SK-N-SH treated with all-trans-retinoic acid at 6 μM for 48 hours (cell line): ENCODE results near the gene SOWAHC.

Experiments
- ATAC-seq: fragments of 200-7000 bp; cut with Tn5 transposase; 3 replicates; pipeline ENCODE4 v1.9.1; 2020; ENCODE audit warnings: mild to moderate bottlenecking, moderate library complexity
- ARNTL ChIP-seq: fragments of 450-650 bp; formaldehyde crosslinking; IDR thresholded peaks from 2 replicates; pipeline ENCODE4 v1.5.0; 2020; ENCODE audit warnings: low read depth, mild to moderate bottlenecking, moderate library complexity, borderline replicate concordance
- BACH2 ChIP-seq: fragments of 250-450 bp; sonication (Bioruptor Pico); IDR thresholded peaks from 2 replicates; pipeline ENCODE4 v1.9.0; 2021; ENCODE audit warnings: mild to moderate bottlenecking, borderline replicate concordance
- CSDC2 ChIP-seq: fragments of 250-450 bp; sonication (Bioruptor Pico); IDR thresholded peaks from 2 replicates; pipeline ENCODE4 v1.5.0; 2020; ENCODE audit warnings: mild to moderate bottlenecking, moderate library complexity
- CSRNP3 ChIP-seq: fragments of 250-450 bp; sonication (Bioruptor Pico); IDR thresholded peaks from 2 replicates; pipeline ENCODE4 v1.5.1; 2021; ENCODE audit warnings: mild to moderate bottlenecking, moderate library complexity
- ESRRG ChIP-seq: fragments of 250-450 bp; sonication (Bioruptor Pico); IDR thresholded peaks from 2 replicates; pipeline ENCODE4 v1.6.1; 2021; ENCODE audit warnings: mild to moderate bottlenecking
- GLIS3 ChIP-seq: fragments of 250-450 bp; sonication (Bioruptor Pico); IDR thresholded peaks from 2 replicates; pipeline ENCODE4 v1.5.0; 2020; ENCODE audit warnings: mild to moderate bottlenecking, moderate library complexity
- ISL1 ChIP-seq: fragments of 250-450 bp; sonication (Bioruptor Pico); IDR thresholded peaks from 2 replicates; pipeline ENCODE4 v2.1.2; 2022; ENCODE audit warnings: mild to moderate bottlenecking, moderate library complexity
- OSR1 ChIP-seq: fragments of 250-450 bp; sonication (Bioruptor Pico); IDR thresholded peaks from 2 replicates; pipeline ENCODE4 v1.8.0; 2022; ENCODE audit warnings: moderate library complexity, mild to moderate bottlenecking, inconsistent platforms
- PPARA ChIP-seq: fragments of 250-450 bp; sonication (Bioruptor Pico); IDR thresholded peaks from 2 replicates; pipeline ENCODE4 v1.5.0; 2020; ENCODE audit warnings: mild to moderate bottlenecking, borderline replicate concordance
- RARB ChIP-seq: fragments of 250-450 bp; sonication (Bioruptor Pico); IDR thresholded peaks from 2 replicates; pipeline ENCODE4 v1.8.0; 2021; ENCODE audit warnings: mild to moderate bottlenecking, moderate library complexity
- SNAI2 ChIP-seq: fragments of 250-450 bp; sonication (Bioruptor Pico); IDR thresholded peaks from 2 replicates; pipeline ENCODE4 v1.5.0; 2020; ENCODE audit warnings: mild to moderate bottlenecking, moderate library complexity
- TCF4 ChIP-seq: fragments of 250-450 bp; sonication (Bioruptor Pico); IDR thresholded peaks from 2 replicates; pipeline ENCODE4 v1.8.0; 2021; ENCODE audit warnings: mild to moderate bottlenecking, moderate library complexity, borderline replicate concordance
- TOX ChIP-seq: fragments of 250-450 bp; sonication (Bioruptor Pico); IDR thresholded peaks from 2 replicates; pipeline ENCODE4 v1.8.0; 2021; ENCODE audit warnings: mild to moderate bottlenecking, moderate library complexity, borderline replicate concordance
- ZC3H10 ChIP-seq: fragments of 250-450 bp; sonication (Bioruptor Pico); IDR thresholded peaks from 2 replicates; pipeline ENCODE4 v1.5.1; 2021; ENCODE audit warnings: mild to moderate bottlenecking, moderate library complexity
- ZFP3 ChIP-seq: fragments of 250-450 bp; sonication (Bioruptor Pico); IDR thresholded peaks from 2 replicates; pipeline ENCODE4 v1.5.0; 2020; ENCODE audit warnings: mild to moderate bottlenecking, moderate library complexity
- ZFP30 ChIP-seq: fragments of 450-650 bp; formaldehyde crosslinking; IDR thresholded peaks from 2 replicates; pipeline ENCODE4 v1.5.0; 2022; ENCODE audit warnings: mild to moderate bottlenecking, moderate library complexity
- ZNF70 ChIP-seq: fragments of 450-650 bp; formaldehyde crosslinking; IDR thresholded peaks from 2 replicates; pipeline ENCODE4 v1.5.0; 2020; ENCODE audit warnings: mild to moderate bottlenecking, moderate library complexity
- TF ChIP-seq, protein P1 (sequence below): fragments of 250-450 bp; sonication (Bioruptor Pico); IDR thresholded peaks from 2 replicates; pipeline ENCODE4 v1.8.0; 2021; ENCODE audit warnings: low read depth, mild to moderate bottlenecking, moderate library complexity, borderline replicate concordance
- TF ChIP-seq, protein P2 (sequence below): fragments of 250-450 bp; sonication (Bioruptor Pico); IDR thresholded peaks from 2 replicates; pipeline ENCODE4 v1.5.1; 2020; ENCODE audit warnings: low read depth, mild to moderate bottlenecking, moderate library complexity
- TF ChIP-seq, protein P3 (sequence below): fragments of 250-450 bp; sonication (Bioruptor Pico); IDR thresholded peaks from 2 replicates; pipeline ENCODE4 v1.5.0; 2020; ENCODE audit warnings: mild to moderate bottlenecking, moderate library complexity

SOWAHC gene

DNA sequence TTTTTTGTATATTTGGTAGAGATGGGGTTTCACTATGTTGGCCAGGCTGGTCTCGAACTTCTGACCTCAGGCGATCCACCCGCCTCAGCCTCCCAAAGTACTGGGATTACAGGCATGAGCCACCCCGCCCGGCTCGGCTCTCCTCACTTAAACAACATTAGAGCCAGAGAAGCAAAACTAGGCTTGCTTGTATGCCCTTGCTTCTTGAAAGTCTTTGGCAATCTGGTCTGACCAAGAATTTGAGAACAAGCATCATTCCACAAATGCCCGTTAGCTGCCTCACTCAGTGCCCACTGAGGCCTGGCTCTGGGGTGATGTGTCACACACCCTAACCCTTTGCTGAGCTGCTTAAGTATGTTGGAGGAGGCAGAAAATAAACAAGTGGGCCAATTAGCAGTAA, 33.5 kb downstream of the SOWAHC start (continued):
- TF ChIP-seq CSRNP3 (CRISPR knock-in tag), result no peak
- no peak for TF ChIP-seq SNAI2 (CRISPR knock-in tag)
- no peak for TF ChIP-seq OSR1 (CRISPR knock-in tag)
- TF ChIP-seq GLIS3 (CRISPR knock-in tag), result no peak
- no peak for TF ChIP-seq CSDC2 (CRISPR knock-in tag)
- no peak for TF ChIP-seq PPARA (CRISPR knock-in tag)

DNA sequence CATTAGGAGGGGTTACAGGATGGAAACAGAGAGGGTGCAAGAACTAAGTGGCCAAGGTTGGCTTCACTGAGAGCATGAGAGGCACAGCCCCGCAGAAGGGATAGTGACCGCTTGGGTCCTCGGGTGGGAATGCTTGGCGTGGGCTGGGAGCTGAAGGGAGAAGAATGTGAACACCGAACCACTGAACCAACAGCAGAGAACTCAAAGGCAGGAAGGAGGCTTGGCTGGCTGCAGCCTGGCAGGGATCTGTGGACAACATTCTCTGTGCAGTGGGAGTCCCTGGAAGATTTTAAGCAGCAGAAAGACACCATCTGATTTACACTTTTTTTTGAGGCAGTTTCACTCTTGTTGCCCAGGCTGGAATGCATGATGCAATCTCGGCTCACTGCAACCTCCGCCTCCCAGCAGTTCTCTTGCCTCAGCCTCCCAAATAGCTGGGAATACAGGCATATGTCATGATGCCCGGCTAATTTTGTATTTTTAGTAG, 33.9 kb downstream of the SOWAHC start:
- no peak for TF ChIP-seq SNAI2 (CRISPR knock-in tag)
- TF ChIP-seq ZC3H10 (CRISPR knock-in tag), result no peak
- TF ChIP-seq ZFP30 (CRISPR knock-in tag), result no peak
- TF ChIP-seq TCF4, result no peak
- TF ChIP-seq ESRRG (CRISPR knock-in tag), result no peak
- no peak for TF ChIP-seq ISL1 (CRISPR knock-in tag)
- no peak for TF ChIP-seq ZNF70 (CRISPR knock-in tag)
- no peak for TF ChIP-seq TOX (CRISPR knock-in tag)
- TF ChIP-seq CSDC2 (CRISPR knock-in tag), result no peak
- TF ChIP-seq, protein P1, sequence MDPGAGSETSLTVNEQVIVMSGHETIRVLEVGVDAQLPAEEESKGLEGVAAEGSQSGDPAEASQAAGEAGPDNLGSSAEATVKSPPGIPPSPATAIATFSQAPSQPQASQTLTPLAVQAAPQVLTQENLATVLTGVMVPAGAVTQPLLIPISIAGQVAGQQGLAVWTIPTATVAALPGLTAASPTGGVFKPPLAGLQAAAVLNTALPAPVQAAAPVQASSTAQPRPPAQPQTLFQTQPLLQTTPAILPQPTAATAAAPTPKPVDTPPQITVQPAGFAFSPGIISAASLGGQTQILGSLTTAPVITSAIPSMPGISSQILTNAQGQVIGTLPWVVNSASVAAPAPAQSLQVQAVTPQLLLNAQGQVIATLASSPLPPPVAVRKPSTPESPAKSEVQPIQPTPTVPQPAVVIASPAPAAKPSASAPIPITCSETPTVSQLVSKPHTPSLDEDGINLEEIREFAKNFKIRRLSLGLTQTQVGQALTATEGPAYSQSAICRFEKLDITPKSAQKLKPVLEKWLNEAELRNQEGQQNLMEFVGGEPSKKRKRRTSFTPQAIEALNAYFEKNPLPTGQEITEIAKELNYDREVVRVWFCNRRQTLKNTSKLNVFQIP (CRISPR knock-in tag), result no peak
- no peak for TF ChIP-seq ARNTL (CRISPR knock-in tag)
- TF ChIP-seq CSRNP3 (CRISPR knock-in tag), result no peak
- TF ChIP-seq GLIS3 (CRISPR knock-in tag), result no peak
- ATAC-seq, result no peak

DNA sequence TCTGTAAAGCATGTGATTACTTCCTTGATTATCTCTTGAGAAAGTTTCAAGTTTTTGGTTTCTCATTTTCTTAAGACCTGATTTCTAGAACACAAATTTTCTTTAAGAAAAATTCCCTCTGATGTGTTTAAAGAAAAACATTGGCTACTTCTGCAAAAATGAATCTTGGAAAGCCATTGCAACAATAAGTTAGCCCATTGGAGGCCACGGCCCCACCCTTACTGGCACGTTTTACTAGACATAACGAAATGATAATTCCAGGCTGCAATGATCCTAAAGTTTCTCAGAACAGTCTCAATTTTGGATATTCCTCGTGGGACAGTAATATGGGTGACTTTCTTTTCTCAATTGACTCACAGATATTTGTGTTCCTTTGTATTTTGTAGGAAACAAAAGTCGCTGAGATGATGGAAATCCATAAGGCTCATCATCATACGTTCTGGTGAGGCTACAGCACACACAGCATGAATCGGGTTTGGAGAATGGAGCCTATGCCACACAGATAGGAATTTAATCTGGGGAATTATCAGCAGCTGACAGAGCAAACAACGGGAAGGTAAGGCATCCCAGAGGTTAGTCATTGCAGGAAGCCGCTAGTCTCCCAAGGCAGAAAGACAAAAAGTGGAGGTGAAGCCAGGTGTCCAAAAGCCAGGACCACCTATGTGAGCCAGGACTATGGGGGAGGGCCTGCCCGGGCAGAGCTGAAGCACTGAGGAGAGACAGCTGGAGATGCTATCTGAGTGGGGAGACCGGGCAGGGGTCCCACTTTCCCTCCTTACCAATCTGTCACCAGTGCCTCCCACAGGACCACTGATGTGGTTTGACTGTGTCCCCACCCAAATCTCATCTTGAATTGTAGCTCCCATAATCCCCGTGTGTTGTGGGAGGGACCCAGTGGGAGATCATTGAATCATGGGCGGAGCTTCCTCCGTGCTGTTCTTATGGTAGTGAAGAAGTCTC, 35.9 kb downstream of the SOWAHC start:
- TF ChIP-seq BACH2 (CRISPR knock-in tag) (no peak), CSRNP3 (CRISPR knock-in tag) (no peak), ESRRG (CRISPR knock-in tag) (no peak), RARB (CRISPR knock-in tag) (no peak), TOX (CRISPR knock-in tag) (no peak), OSR1 (CRISPR knock-in tag) (no peak), ZFP3 (CRISPR knock-in tag) (no peak)
- no peak for ATAC-seq

DNA sequence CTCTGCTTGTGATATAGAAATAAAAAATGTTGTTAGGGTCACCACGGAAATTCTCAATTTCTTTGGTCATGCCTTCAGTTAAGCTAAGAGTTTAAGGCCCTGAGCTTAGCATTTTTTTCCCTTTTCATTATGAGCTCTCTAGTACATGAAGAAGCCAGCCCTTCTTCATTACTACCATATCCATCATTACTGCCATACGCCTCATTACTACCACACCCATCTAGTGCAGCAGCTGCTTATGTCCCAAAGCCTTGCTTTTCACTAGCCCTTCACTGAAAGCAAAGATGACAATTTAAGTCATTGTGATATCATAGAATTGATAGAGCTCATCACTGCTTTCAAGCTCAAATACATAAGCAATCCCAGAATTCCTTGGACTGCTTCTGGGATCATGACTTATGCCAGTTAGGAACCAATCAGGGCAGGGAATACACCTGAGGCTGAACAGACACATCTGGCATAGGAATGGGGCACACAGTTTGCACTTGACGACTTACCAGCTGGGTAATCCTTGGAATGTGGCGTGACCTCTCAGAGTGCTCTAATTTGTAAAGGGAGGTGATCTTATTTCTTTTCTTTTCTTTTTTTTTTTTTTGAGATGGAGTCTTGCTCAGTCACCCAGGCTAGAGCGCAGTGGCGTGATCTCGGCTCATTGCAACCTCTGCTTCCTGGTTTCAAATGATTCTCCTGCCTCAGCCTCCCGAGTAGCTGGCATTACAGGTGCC, 40.3 kb downstream of the SOWAHC start:
- TF ChIP-seq ISL1 (CRISPR knock-in tag) (no peak), ARNTL (CRISPR knock-in tag) (no peak), CSDC2 (CRISPR knock-in tag) (no peak), SNAI2 (CRISPR knock-in tag) (no peak), TCF4 (no peak), ZC3H10 (CRISPR knock-in tag) (no peak), BACH2 (CRISPR knock-in tag) (no peak), TOX (CRISPR knock-in tag) (no peak), ESRRG (CRISPR knock-in tag) (no peak)
- TF ChIP-seq, protein P2, sequence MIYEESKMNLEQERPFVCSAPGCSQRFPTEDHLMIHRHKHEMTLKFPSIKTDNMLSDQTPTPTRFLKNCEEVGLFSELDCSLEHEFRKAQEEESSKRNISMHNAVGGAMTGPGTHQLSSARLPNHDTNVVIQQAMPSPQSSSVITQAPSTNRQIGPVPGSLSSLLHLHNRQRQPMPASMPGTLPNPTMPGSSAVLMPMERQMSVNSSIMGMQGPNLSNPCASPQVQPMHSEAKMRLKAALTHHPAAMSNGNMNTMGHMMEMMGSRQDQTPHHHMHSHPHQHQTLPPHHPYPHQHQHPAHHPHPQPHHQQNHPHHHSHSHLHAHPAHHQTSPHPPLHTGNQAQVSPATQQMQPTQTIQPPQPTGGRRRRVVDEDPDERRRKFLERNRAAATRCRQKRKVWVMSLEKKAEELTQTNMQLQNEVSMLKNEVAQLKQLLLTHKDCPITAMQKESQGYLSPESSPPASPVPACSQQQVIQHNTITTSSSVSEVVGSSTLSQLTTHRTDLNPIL (CRISPR knock-in tag), result no peak
- TF ChIP-seq, protein P3, sequence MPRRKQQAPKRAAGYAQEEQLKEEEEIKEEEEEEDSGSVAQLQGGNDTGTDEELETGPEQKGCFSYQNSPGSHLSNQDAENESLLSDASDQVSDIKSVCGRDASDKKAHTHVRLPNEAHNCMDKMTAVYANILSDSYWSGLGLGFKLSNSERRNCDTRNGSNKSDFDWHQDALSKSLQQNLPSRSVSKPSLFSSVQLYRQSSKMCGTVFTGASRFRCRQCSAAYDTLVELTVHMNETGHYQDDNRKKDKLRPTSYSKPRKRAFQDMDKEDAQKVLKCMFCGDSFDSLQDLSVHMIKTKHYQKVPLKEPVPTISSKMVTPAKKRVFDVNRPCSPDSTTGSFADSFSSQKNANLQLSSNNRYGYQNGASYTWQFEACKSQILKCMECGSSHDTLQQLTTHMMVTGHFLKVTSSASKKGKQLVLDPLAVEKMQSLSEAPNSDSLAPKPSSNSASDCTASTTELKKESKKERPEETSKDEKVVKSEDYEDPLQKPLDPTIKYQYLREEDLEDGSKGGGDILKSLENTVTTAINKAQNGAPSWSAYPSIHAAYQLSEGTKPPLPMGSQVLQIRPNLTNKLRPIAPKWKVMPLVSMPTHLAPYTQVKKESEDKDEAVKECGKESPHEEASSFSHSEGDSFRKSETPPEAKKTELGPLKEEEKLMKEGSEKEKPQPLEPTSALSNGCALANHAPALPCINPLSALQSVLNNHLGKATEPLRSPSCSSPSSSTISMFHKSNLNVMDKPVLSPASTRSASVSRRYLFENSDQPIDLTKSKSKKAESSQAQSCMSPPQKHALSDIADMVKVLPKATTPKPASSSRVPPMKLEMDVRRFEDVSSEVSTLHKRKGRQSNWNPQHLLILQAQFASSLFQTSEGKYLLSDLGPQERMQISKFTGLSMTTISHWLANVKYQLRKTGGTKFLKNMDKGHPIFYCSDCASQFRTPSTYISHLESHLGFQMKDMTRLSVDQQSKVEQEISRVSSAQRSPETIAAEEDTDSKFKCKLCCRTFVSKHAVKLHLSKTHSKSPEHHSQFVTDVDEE (CRISPR knock-in tag), result no peak
- ATAC-seq, result no peak
